Measurements from ENCODE around the gene NMRK2.

GRCh38 chr19:3944018-3944721, 11.3 kb downstream of the NMRK2 start:
- TF ChIP-seq POLR2A (IDR thresholded peaks at IDR 0.05) (no peak), CTCF (IDR thresholded peaks at IDR 0.05 in 4 of 5, conservative IDR thresholded peaks at IDR 0.05 in 1 of 5) (no peak)

Data from gastrocnemius medialis (tissue), 4 donors.